ENCODE data around the gene SBF2. TPM values are rescaled to one million over a fixed set of nuclear protein-coding genes. Genes with fewer than 3 reads are reported as not detected.

SBF2 gene
- total RNA-seq, 5 donors from 2014 or later (not counting 1 experiment from before 2014, with no cell fraction given), result 9.5 to 23.5 (median 13.0) TPM

DNA sequence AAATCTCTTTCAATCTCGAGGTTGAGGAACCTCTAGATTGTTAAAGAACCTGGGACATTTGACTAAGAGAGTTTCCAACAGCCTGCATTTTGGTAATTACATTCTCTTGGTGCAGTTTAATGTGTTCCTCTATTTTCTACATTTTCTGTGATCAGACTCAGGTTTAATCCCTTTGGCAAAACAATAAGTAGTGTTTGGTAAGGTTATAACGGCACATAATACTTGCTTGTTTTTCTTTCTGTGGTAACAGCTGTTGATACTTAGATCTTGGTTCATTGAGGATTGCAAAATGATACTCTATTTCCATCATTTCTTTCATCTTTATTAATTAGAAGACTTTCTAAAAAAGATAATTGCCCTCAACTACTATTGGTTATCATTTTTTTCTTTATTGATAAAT, 271.3 kb downstream of the SBF2 start:
- ChIA-PET POLR2A (no interaction called here), CTCF (no interaction called here)
- H3K36me3 ChIP-seq (ENCODE audit: control insufficient read depth in 2 of 2, extremely low read depth in 1 of 2, insufficient read depth in 1 of 2, low read length in 1 of 2), result no peaks in the 10 kb centered on the region
- H3K27me3 Mint-ChIP-seq, result no peaks in the 10 kb centered on the region
- ATAC-seq (replicated peaks in 1 of 4), result no peak
- no peaks in the 10 kb centered on the region for H3K27me3 ChIP-seq (replicated peaks in 1 of 2; ENCODE audit: control insufficient read depth in 2 of 2, extremely low read depth in 1 of 2, insufficient read depth in 2 of 2, low read length in 1 of 2)
- peaks cover 0 to 12% of the 10 kb centered on the region in 2 experiments for H3K4me1 ChIP-seq (ENCODE audit: control insufficient read depth in 1 of 2, extremely low read depth in 1 of 2, insufficient read depth in 2 of 2, low read length in 2 of 2)
- H3K27ac ChIP-seq (ENCODE audit: low read length), result no peak overlapping the region
- H3K9me3 Mint-ChIP-seq, result no peaks in the 10 kb centered on the region
- H3K9me3 ChIP-seq, result no peaks in the 10 kb centered on the region
- H3K4me1 Mint-ChIP-seq, result peaks cover 16 to 22% (median 20%) of the 10 kb centered on the region in 3 donors
- no peak overlapping the region for H3K4me3 Mint-ChIP-seq
- WGBS (ENCODE audit: insufficient coverage), result no CpG with 5 or more reads among the region's 2 CpGs
- H3K27ac Mint-ChIP-seq, result no peak overlapping the region
- no peak for DNase-seq
- no peak overlapping the region for H3K4me3 ChIP-seq (ENCODE audit: control insufficient read depth in 1 of 2, extremely low read depth in 1 of 2, low read length in 1 of 2)
- peaks cover 25% of the 10 kb centered on the region for H3K36me3 Mint-ChIP-seq

DNA sequence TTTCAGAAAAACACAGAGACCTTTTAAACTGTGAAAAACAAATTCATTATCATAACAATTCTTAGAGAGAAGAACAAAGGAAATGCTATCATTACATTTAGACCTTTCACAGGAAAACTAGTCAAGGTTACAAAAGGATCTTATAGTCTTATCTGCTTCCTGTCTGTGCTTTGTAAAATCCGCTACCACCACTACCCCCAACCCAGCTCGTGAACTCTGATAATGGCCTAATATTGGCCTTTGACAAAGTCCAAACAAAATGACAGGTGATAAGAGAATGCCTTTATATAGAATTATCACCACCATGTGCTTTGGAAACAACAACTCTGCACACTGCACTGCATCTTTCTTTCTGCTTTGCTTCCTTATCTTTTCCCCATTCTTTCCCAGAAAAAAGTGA, 272.5 kb downstream of the SBF2 start:
- H3K4me3 Mint-ChIP-seq, result no peak overlapping the region
- WGBS (ENCODE audit: insufficient coverage), result 33% methylated on average over 1 of the region's 2 CpGs
- no peaks in the 10 kb centered on the region for H3K36me3 ChIP-seq (ENCODE audit: control insufficient read depth in 2 of 2, extremely low read depth in 1 of 2, insufficient read depth in 1 of 2, low read length in 1 of 2)
- H3K4me1 ChIP-seq (ENCODE audit: control insufficient read depth in 1 of 2, extremely low read depth in 1 of 2, insufficient read depth in 2 of 2, low read length in 2 of 2), result peaks cover 0 to 12% of the 10 kb centered on the region in 2 experiments
- POLR2A ChIA-PET, result no interaction called here
- ATAC-seq (replicated peaks in 1 of 4) (no peak), DNase-seq (no peak)
- no peak overlapping the region for H3K4me3 ChIP-seq (ENCODE audit: control insufficient read depth in 1 of 2, extremely low read depth in 1 of 2, low read length in 1 of 2)
- H3K36me3 Mint-ChIP-seq, result peaks cover 27% of the 10 kb centered on the region
- CTCF ChIA-PET, result interaction anchor here in 1 of 2 donors (0.5 kb wide), 1 partner anchor 17 kb away, joined by 5 read pairs; no protein-coding TSS in a partner anchor
- H3K9me3 ChIP-seq, result no peaks in the 10 kb centered on the region
- H3K27me3 ChIP-seq (replicated peaks in 1 of 2; ENCODE audit: control insufficient read depth in 2 of 2, extremely low read depth in 1 of 2, insufficient read depth in 2 of 2, low read length in 1 of 2), result no peaks in the 10 kb centered on the region
- H3K27ac Mint-ChIP-seq, result no peak overlapping the region
- H3K4me1 Mint-ChIP-seq, result peaks cover 16 to 22% (median 20%) of the 10 kb centered on the region in 3 donors
- no peak overlapping the region for H3K27ac ChIP-seq (ENCODE audit: low read length)
- H3K9me3 Mint-ChIP-seq, result no peaks in the 10 kb centered on the region
- H3K27me3 Mint-ChIP-seq, result no peaks in the 10 kb centered on the region

- Mint-ChIP-seq H3K27me3 (no peaks in the 10 kb centered on the region), H3K36me3 (peaks cover 30% of the 10 kb centered on the region), H3K27ac (no peak overlapping the region), H3K4me3 (no peak overlapping the region), H3K9me3 (peaks cover 0 to 3% (median 0%) of the 10 kb centered on the region in 3 donors), H3K4me1 (peaks cover 16 to 22% (median 20%) of the 10 kb centered on the region in 3 donors)
- Histone ChIP-seq H3K27ac (ENCODE audit: low read length) (no peak overlapping the region), H3K27me3 (replicated peaks in 1 of 2; ENCODE audit: control insufficient read depth in 2 of 2, extremely low read depth in 1 of 2, insufficient read depth in 2 of 2, low read length in 1 of 2) (no peaks in the 10 kb centered on the region), H3K36me3 (ENCODE audit: control insufficient read depth in 2 of 2, extremely low read depth in 1 of 2, insufficient read depth in 1 of 2, low read length in 1 of 2) (no peaks in the 10 kb centered on the region), H3K4me1 (ENCODE audit: control insufficient read depth in 1 of 2, extremely low read depth in 1 of 2, insufficient read depth in 2 of 2, low read length in 2 of 2) (peaks cover 0 to 12% of the 10 kb centered on the region in 2 experiments), H3K9me3 (no peaks in the 10 kb centered on the region), H3K4me3 (ENCODE audit: control insufficient read depth in 1 of 2, extremely low read depth in 1 of 2, low read length in 1 of 2) (no peak overlapping the region)
- 90% methylated on average over 4 of the region's 7 CpGs for WGBS (ENCODE audit: insufficient coverage)
- no peak for DNase-seq
- POLR2A ChIA-PET, result no interaction called here
- CTCF ChIA-PET, result no interaction called here
- no peak for ATAC-seq (replicated peaks in 1 of 4)
Measured at GRCh38 chr11:10019906-10020682, 273.9 kb downstream of the SBF2 start.

DNA sequence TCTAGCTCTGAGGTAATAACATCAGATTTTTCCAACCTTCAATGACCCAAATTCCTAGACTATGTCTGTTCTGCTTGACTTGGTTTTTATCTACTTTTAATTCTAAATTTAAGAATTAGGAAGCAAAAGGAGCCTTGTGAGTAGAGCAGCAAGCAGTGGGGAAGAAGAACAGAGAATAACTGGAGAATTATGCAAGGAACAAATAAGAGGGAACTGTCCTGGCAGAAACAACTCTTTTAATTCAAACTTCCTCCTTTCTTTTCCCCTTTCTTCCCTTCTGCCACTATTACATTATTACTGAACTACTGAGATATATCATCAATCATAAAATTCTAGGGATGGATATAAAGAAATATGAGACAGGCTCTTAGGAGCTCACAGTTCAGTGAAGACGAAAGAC, 276.1 kb downstream of the SBF2 start:
- Mint-ChIP-seq H3K4me3 (no peak overlapping the region), H3K27me3 (no peaks in the 10 kb centered on the region), H3K4me1 (peaks cover 16 to 22% (median 20%) of the 10 kb centered on the region in 3 donors), H3K27ac (no peak overlapping the region), H3K36me3 (peaks cover 38% of the 10 kb centered on the region), H3K9me3 (peaks cover 0 to 16% (median 9%) of the 10 kb centered on the region in 3 donors)
- Histone ChIP-seq H3K4me1 (ENCODE audit: control insufficient read depth in 1 of 2, extremely low read depth in 1 of 2, insufficient read depth in 2 of 2, low read length in 2 of 2) (peaks cover 0 to 12% of the 10 kb centered on the region in 2 experiments), H3K4me3 (ENCODE audit: control insufficient read depth in 1 of 2, extremely low read depth in 1 of 2, low read length in 1 of 2) (no peak overlapping the region), H3K9me3 (no peaks in the 10 kb centered on the region), H3K27me3 (replicated peaks in 1 of 2; ENCODE audit: control insufficient read depth in 2 of 2, extremely low read depth in 1 of 2, insufficient read depth in 2 of 2, low read length in 1 of 2) (no peaks in the 10 kb centered on the region), H3K36me3 (ENCODE audit: control insufficient read depth in 2 of 2, extremely low read depth in 1 of 2, insufficient read depth in 1 of 2, low read length in 1 of 2) (no peaks in the 10 kb centered on the region), H3K27ac (ENCODE audit: low read length) (no peak overlapping the region)
- no peak for ATAC-seq (replicated peaks in 1 of 4)
- no peak for DNase-seq
- WGBS (ENCODE audit: insufficient coverage), result no CpG with 5 or more reads among the region's 1 CpG
- CTCF ChIA-PET, result no interaction called here
- POLR2A ChIA-PET, result no interaction called here

DNA sequence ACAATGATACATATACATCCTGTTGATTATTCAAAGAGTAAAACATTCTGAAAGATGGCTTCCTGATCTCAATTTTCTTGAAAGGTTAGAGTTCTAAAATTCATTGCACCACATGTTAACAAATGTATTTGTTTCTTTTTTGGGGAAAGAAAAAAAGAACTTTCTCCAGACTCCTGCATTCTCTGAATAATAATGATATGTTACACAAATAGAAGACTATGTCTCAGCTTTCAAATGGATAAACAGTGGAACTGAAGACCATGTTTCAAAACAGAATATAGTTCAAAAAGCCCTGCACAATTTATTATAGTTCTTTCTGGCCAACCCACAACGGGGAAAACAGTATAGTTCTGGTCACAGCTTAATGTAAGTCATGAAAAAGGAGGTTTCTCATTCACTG, 277.0 kb downstream of the SBF2 start:
- Mint-ChIP-seq H3K4me3 (no peak overlapping the region), H3K27ac (no peak overlapping the region), H3K9me3 (peaks cover 0 to 21% (median 9%) of the 10 kb centered on the region in 3 donors), H3K27me3 (no peaks in the 10 kb centered on the region), H3K4me1 (peaks cover 13 to 17% (median 15%) of the 10 kb centered on the region in 3 donors), H3K36me3 (peaks cover 41% of the 10 kb centered on the region)
- no CpG with 5 or more reads among the region's 1 CpG for WGBS (ENCODE audit: insufficient coverage)
- Histone ChIP-seq H3K9me3 (no peaks in the 10 kb centered on the region), H3K27me3 (replicated peaks in 1 of 2; ENCODE audit: control insufficient read depth in 2 of 2, extremely low read depth in 1 of 2, insufficient read depth in 2 of 2, low read length in 1 of 2) (no peaks in the 10 kb centered on the region), H3K36me3 (ENCODE audit: control insufficient read depth in 2 of 2, extremely low read depth in 1 of 2, insufficient read depth in 1 of 2, low read length in 1 of 2) (no peaks in the 10 kb centered on the region), H3K4me3 (ENCODE audit: control insufficient read depth in 1 of 2, extremely low read depth in 1 of 2, low read length in 1 of 2) (no peak overlapping the region), H3K4me1 (ENCODE audit: control insufficient read depth in 1 of 2, extremely low read depth in 1 of 2, insufficient read depth in 2 of 2, low read length in 2 of 2) (peaks cover 0 to 12% of the 10 kb centered on the region in 2 experiments), H3K27ac (ENCODE audit: low read length) (no peak overlapping the region)
- CTCF ChIA-PET, result no interaction called here
- POLR2A ChIA-PET, result no interaction called here
- DNase-seq (no peak), ATAC-seq (replicated peaks in 1 of 4) (no peak)

DNA sequence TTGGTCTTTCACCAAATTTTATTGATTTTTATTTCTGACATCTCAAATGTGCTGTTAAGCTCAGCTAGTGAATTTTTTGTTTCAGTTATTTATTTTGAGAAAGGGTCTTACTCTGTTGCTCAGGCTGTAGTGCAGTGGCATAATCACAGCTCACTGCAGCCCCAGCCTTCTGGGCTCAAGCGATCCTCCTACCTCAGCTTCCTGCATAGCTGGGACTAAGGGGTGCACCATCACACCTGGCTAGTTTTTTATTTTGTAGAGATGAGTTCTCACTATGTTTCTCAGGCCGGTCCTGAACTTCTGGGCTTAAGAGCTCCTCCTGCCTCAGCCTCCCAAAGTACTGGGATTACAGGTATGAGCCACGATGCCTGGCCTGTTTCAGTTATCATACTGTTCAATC, 282.0 kb downstream of the SBF2 start:
- Mint-ChIP-seq H3K4me3 (no peak overlapping the region), H3K36me3 (peaks cover 44% of the 10 kb centered on the region), H3K4me1 (no peaks in the 10 kb centered on the region), H3K27me3 (no peaks in the 10 kb centered on the region), H3K9me3 (peaks cover 10 to 43% (median 22%) of the 10 kb centered on the region in 3 donors), H3K27ac (no peak overlapping the region)
- no peak for DNase-seq
- H3K27ac ChIP-seq (ENCODE audit: low read length), result no peak overlapping the region
- H3K36me3 ChIP-seq (ENCODE audit: control insufficient read depth in 2 of 2, extremely low read depth in 1 of 2, insufficient read depth in 1 of 2, low read length in 1 of 2), result no peaks in the 10 kb centered on the region
- H3K4me3 ChIP-seq (ENCODE audit: control insufficient read depth in 1 of 2, extremely low read depth in 1 of 2, low read length in 1 of 2), result no peak overlapping the region
- H3K9me3 ChIP-seq, result no peaks in the 10 kb centered on the region
- ChIA-PET POLR2A (no interaction called here), CTCF (no interaction called here)
- 71% methylated on average over 2 of the region's 3 CpGs for WGBS (ENCODE audit: insufficient coverage)
- H3K4me1 ChIP-seq (ENCODE audit: control insufficient read depth in 1 of 2, extremely low read depth in 1 of 2, insufficient read depth in 2 of 2, low read length in 2 of 2), result no peaks in the 10 kb centered on the region
- H3K27me3 ChIP-seq (replicated peaks in 1 of 2; ENCODE audit: control insufficient read depth in 2 of 2, extremely low read depth in 1 of 2, insufficient read depth in 2 of 2, low read length in 1 of 2), result no peaks in the 10 kb centered on the region
- no peak for ATAC-seq (replicated peaks in 1 of 4)
